Mesothelial cell of epicardium (in vitro differentiated cells): ENCODE measurements around the gene SLC38A3. TPM values are rescaled to one million over a fixed set of nuclear protein-coding genes. Genes with fewer than 3 reads are reported as not detected.

Source experiments
- DNase-seq, 2 experiments: peaks; one replicate each; pipeline ENCODE4 v3.0.0; 2021; ENCODE audit warnings: low spot score in 2 of 2; ENCODE audit not compliant: unreplicated experiment in 2 of 2
- H3K27ac Mint-ChIP-seq: 2 replicates; pipeline ENCODE4 v1.8.0; 2021; ENCODE audit warnings: mixed read lengths
- H3K27me3 Mint-ChIP-seq: 2 replicates; pipeline ENCODE4 v1.8.0; 2021; ENCODE audit warnings: low read depth, mixed read lengths
- H3K36me3 Mint-ChIP-seq: 2 replicates; pipeline ENCODE4 v1.8.0; 2021; ENCODE audit warnings: mixed read lengths
- H3K4me1 Mint-ChIP-seq: 2 replicates; pipeline ENCODE4 v1.8.0; 2021; ENCODE audit warnings: mixed read lengths
- H3K4me3 Mint-ChIP-seq: 2 replicates; pipeline ENCODE4 v1.8.0; 2021; ENCODE audit warnings: mild to moderate bottlenecking, moderate library complexity, mixed read lengths
- H3K9me3 Mint-ChIP-seq: 2 replicates; pipeline ENCODE4 v1.8.0; 2021; ENCODE audit warnings: mixed read lengths
- CTCF ChIP-seq: fragments of 200-600 bp; sonication (generic); IDR thresholded peaks from one replicate; pipeline ENCODE4 v1.5.0; 2021; ENCODE audit warnings: antibody characterized with exemption; ENCODE audit not compliant: unreplicated experiment
- total RNA-seq: library from RNA; stranded (reverse); gene quantifications from 3 replicates; pipeline ENCODE4 v1.2.1, GENCODE V29; 2021

Gene SLC38A3
- total RNA-seq, 1 donor from 2014 or later, result 1.8 TPM

- Mint-ChIP-seq H3K27ac (no peak overlapping the region), H3K27me3 (peaks cover 17% of the 10 kb centered on the region), H3K4me3 (no peak overlapping the region), H3K36me3 (no peaks in the 10 kb centered on the region), H3K9me3 (no peaks in the 10 kb centered on the region), H3K4me1 (peaks cover 5% of the 10 kb centered on the region)
- TF ChIP-seq CTCF, result no peak
- DNase-seq, result no peak
These were observed 15.1 kb upstream of the SLC38A3 start for GRCh38 chr3:50189989-50190388.

- TF ChIP-seq CTCF, result no peak
- Mint-ChIP-seq H3K36me3 (no peaks in the 10 kb centered on the region), H3K27ac (no peak within 1 kb of the TSS), H3K9me3 (no peaks in the 10 kb centered on the region), H3K4me3 (no peak within 1 kb of the TSS), H3K27me3 (peaks cover 26% of the 10 kb centered on the region), H3K4me1 (peaks cover 5% of the 10 kb centered on the region)
- DNase-seq, result no peak
These were observed 14.0 kb upstream of the SLC38A3 start, which contains the start of gene GNAT1 for GRCh38 chr3:50190936-50191660. Gene GNAT1, plus strand, starts transcription at chr3:50191610. Its CDS starts 116 bp downstream, at chr3:50191726.

GRCh38 chr3:50192124-50192523 is 12.9 kb upstream of the SLC38A3 start:
- Mint-ChIP-seq H3K36me3 (no peaks in the 10 kb centered on the region), H3K27ac (no peak overlapping the region), H3K4me1 (peaks cover 5% of the 10 kb centered on the region), H3K4me3 (no peak overlapping the region), H3K9me3 (no peaks in the 10 kb centered on the region), H3K27me3 (peaks cover 33% of the 10 kb centered on the region)
- DNase-seq, result no peak
- TF ChIP-seq CTCF, result no peak

GRCh38 chr3:50192689-50193141 is 12.4 kb upstream of the SLC38A3 start:
- H3K36me3 Mint-ChIP-seq, result no peaks in the 10 kb centered on the region
- no peaks in the 10 kb centered on the region for H3K9me3 Mint-ChIP-seq
- peaks cover 36% of the 10 kb centered on the region for H3K27me3 Mint-ChIP-seq
- no peak overlapping the region for H3K4me3 Mint-ChIP-seq
- no peak overlapping the region for H3K27ac Mint-ChIP-seq
- peak in 1 of 2 experiments; percentile 91 for DNase-seq
- peaks cover 5% of the 10 kb centered on the region for H3K4me1 Mint-ChIP-seq
- peak; percentile 88 for TF ChIP-seq CTCF

- H3K27ac Mint-ChIP-seq, result no peak overlapping the region
- peaks cover 36% of the 10 kb centered on the region for H3K27me3 Mint-ChIP-seq
- no peak for DNase-seq
- H3K9me3 Mint-ChIP-seq, result no peaks in the 10 kb centered on the region
- no peaks in the 10 kb centered on the region for H3K36me3 Mint-ChIP-seq
- no peak overlapping the region for H3K4me3 Mint-ChIP-seq
- H3K4me1 Mint-ChIP-seq, result peaks cover 5% of the 10 kb centered on the region
- TF ChIP-seq CTCF, result no peak
These were observed 11.8 kb upstream of the SLC38A3 start for GRCh38 chr3:50193286-50193685.

GRCh38 chr3:50193746-50194127 is 11.3 kb upstream of the SLC38A3 start:
- H3K27me3 Mint-ChIP-seq, result peaks cover 36% of the 10 kb centered on the region
- no peak for DNase-seq
- no peaks in the 10 kb centered on the region for H3K36me3 Mint-ChIP-seq
- peaks cover 5% of the 10 kb centered on the region for H3K4me1 Mint-ChIP-seq
- H3K9me3 Mint-ChIP-seq, result no peaks in the 10 kb centered on the region
- no peak overlapping the region for H3K4me3 Mint-ChIP-seq
- no peak overlapping the region for H3K27ac Mint-ChIP-seq
- TF ChIP-seq CTCF, result no peak
